GM12878 (cell line): ENCODE data around the gene GNB5. TPM values are rescaled to one million over a fixed set of nuclear protein-coding genes. Genes with fewer than 3 reads are reported as not detected.

Experiments
- ATAC-seq: fragments of 200-7000 bp; cut with Tn5 transposase; 3 replicates; pipeline ENCODE4 v1.9.1; 2020; ENCODE audit warnings: mild to moderate bottlenecking, moderate library complexity
- BruUV-seq: library from RNA; stranded (reverse); fragments of 400-500 nt; replicated peaks from 2 replicates; lab custom pipeline; 2021; lab: Mats Ljungman, UMichigan
- CTCF ChIA-PET: fragments of 300-600 bp; sonication (Branson Sonifier 250); formaldehyde crosslinking; extraction: SDS; loops from one replicate; lab custom pipeline; 2021; ENCODE audit warnings: inconsistent platforms; lab: Yijun Ruan, JAX
- POLR2A ChIA-PET: fragments of 350-600 bp; formaldehyde crosslinking; extraction: SDS; loops from one replicate; lab custom pipeline; 2021; ENCODE audit warnings: inconsistent platforms; lab: Charles Lee
- RAD21 ChIA-PET: fragments of 300-600 bp; sonication (Branson Sonifier 250); formaldehyde crosslinking; loops from one replicate; lab custom pipeline; 2023; ENCODE audit warnings: antibody characterized with exemption; ENCODE audit not compliant: unreplicated experiment; lab: Charles Lee
- SMC1A ChIA-PET: fragments of 300-600 bp; sonication (Branson Sonifier 250); formaldehyde crosslinking; loops from one replicate; lab custom pipeline; 2023; ENCODE audit not compliant: unreplicated experiment, uncharacterized antibody; lab: Charles Lee
- DNase-seq: peaks from one replicate; pipeline ENCODE4 v3.0.0-alpha.2; 2011; ENCODE audit warnings: low read depth, low spot score
- FAIRE-seq: peaks from 3 replicates; lab custom pipeline; 2011; peaks lifted over from hg19 to GRCh38; lab: Jason Lieb, UNC
- H2AFZ ChIP-seq: 2 replicates; pipeline ENCODE4 v1.6.0; 2011; ENCODE audit warnings: low read depth, low read length, control low read depth; ENCODE audit not compliant: control insufficient read depth
- H3K27ac ChIP-seq: 2 replicates; pipeline ENCODE4 v1.5.1; 2011; ENCODE audit warnings: control low read depth; ENCODE audit not compliant: control insufficient read depth, insufficient read depth
- H3K27me3 ChIP-seq, 2 experiments: replicated peaks in 1 of 2; 2 replicates each; pipeline versions ENCODE4 v1.6.0 to v1.6.1; 2011; ENCODE audit warnings: low read length in 1 of 2; ENCODE audit not compliant: control insufficient read depth in 2 of 2, insufficient read depth in 2 of 2
- H3K36me3 ChIP-seq, 2 experiments: 2 replicates each; pipeline ENCODE4 v1.5.1; 2011; ENCODE audit warnings: low read length in 1 of 2; ENCODE audit not compliant: control insufficient read depth in 2 of 2, insufficient read depth in 2 of 2
- H3K4me1 ChIP-seq: 2 replicates; pipeline ENCODE4 v1.6.1; 2011; ENCODE audit warnings: mild to moderate bottlenecking, low read length, moderate library complexity, mixed read lengths; ENCODE audit not compliant: control insufficient read depth, insufficient read depth
- H3K4me2 ChIP-seq: 2 replicates; pipeline ENCODE4 v1.6.0; 2011; ENCODE audit warnings: control low read depth; ENCODE audit not compliant: control insufficient read depth, insufficient read depth
- H3K4me3 ChIP-seq: fragments of 200-600 bp; sonication (generic); 2 replicates; pipeline ENCODE4 v1.5.1; 2016
- H3K79me2 ChIP-seq: 2 replicates; pipeline ENCODE4 v1.6.0; 2011; ENCODE audit warnings: low read length; ENCODE audit not compliant: control insufficient read depth, insufficient read depth
- H3K9ac ChIP-seq: 2 replicates; pipeline ENCODE4 v1.8.0; 2011; ENCODE audit warnings: low read length, control low read depth, mixed read lengths; ENCODE audit not compliant: control insufficient read depth, insufficient read depth
- H3K9me3 ChIP-seq: replicated peaks from 3 replicates; pipeline ENCODE4 v1.5.1; 2011; ENCODE audit warnings: mild to moderate bottlenecking, low read length; ENCODE audit not compliant: control insufficient read depth, insufficient read depth
- H4K20me1 ChIP-seq: 2 replicates; pipeline ENCODE4 v1.6.0; 2011; ENCODE audit not compliant: control insufficient read depth, insufficient read depth
- CUX1 ChIP-seq: IDR thresholded peaks from 2 replicates; pipeline ENCODE4 v1.6.1; 2012; ENCODE audit warnings: improper control_type of control experiment, low read depth, low read length; ENCODE audit not compliant: insufficient replicate concordance
- IKZF1 ChIP-seq: fragments of 450-650 bp; conservative IDR thresholded peaks from 2 replicates; pipeline ENCODE4 v1.6.1; 2017; ENCODE audit warnings: antibody characterized with exemption, mild to moderate bottlenecking
- RBBP5 ChIP-seq: fragments of 200-600 bp; sonication (generic); conservative IDR thresholded peaks from 2 replicates; pipeline ENCODE4 v1.6.1; 2016
- RCOR1 ChIP-seq: conservative IDR thresholded peaks from 2 replicates; pipeline ENCODE4 v1.6.1; 2012; ENCODE audit warnings: low read depth, low read length, improper control_type of control experiment
- STAT1 ChIP-seq: fragments of 450-650 bp; conservative IDR thresholded peaks from 2 replicates; pipeline ENCODE4 v1.6.1; 2014; ENCODE audit warnings: antibody characterized with exemption, mild to moderate bottlenecking
- ZNF622 ChIP-seq: fragments of 450-650 bp; IDR thresholded peaks from 2 replicates; pipeline ENCODE4 v1.6.1; 2017; ENCODE audit warnings: mild to moderate bottlenecking, inconsistent platforms
- WGBS: methylation state at CpG from one replicate; pipeline ENCODE4 v1.1.6; 2016; ENCODE audit warnings: low lambda C conversion rate; ENCODE audit not compliant: insufficient replicate concordance, insufficient coverage; ENCODE audit errors: missing lambda C conversion rate; 5-methylcytosine and 5-hydroxymethylcytosine counted together
- in situ Hi-C: fragments of 300-500 bp; cut with MboI; formaldehyde crosslinking; loops from 9 replicates; pipeline ENCODE4 v1.14.3; 2018; ENCODE audit warnings: mixed read lengths
- intact Hi-C: fragments of 100-400 bp; cut with micrococcal nuclease; formaldehyde crosslinking; loops from one replicate; pipeline ENCODE4 v1.14.2; 2022; ENCODE audit not compliant: unreplicated experiment
- polyA plus RNA-seq, 11 experiments: library from polyadenylated mRNA; depleted of rRNA in 4 of 11; unstranded in 6 of 11; stranded (reverse) in 5 of 11; fragments of >200 nt; fragmentation: Nextera tagmentation in 4 of 11; fragmentation: Illumina TruSeq in 1 of 11; extraction: Ambion mirVana in 4 of 11; extraction: Trizol in 1 of 11; gene quantifications; 1 replicate in 1 of 11; 2 replicates in 10 of 11; pipeline versions ENCODE4 v1.2.1 to v1.2.3, GENCODE V29; 2011 to 2016; ENCODE audit warnings: inconsistent platforms in 2 of 11, missing spikeins in 2 of 11, low read depth in 1 of 11
- total RNA-seq, 4 experiments: library from RNA; depleted of rRNA in 3 of 4; stranded (reverse); fragments of >200 nt in 3 of 4; fragmentation: Illumina TruSeq in 1 of 4; extraction: Trizol in 1 of 4; gene quantifications; 2 replicates each; pipeline versions ENCODE4 v1.2.1 to v1.2.3, GENCODE V29; 2013 to 2021

The GNB5 gene
- total and polyA plus RNA-seq, 10 of the 15 experiments (the other 5 are each of a cell fraction or from before 2014, with no cell fraction given), result 2.4 to 25.9 (median 15.2) TPM

- Histone ChIP-seq H3K9me3 (no peaks in the 10 kb centered on the region), H2AFZ (no peak overlapping the region), H3K79me2 (no peaks in the 10 kb centered on the region), H3K36me3 (peaks cover 0 to 7% of the 10 kb centered on the region in 2 experiments; a peak in 2 of 4 replicates), H3K27ac (no peak overlapping the region), H3K4me1 (no peaks in the 10 kb centered on the region; the same call in 1 of the 2 replicates), H3K4me2 (no peak overlapping the region), H3K9ac (no peak overlapping the region), H4K20me1 (no peaks in the 10 kb centered on the region), H3K4me3 (no peak overlapping the region), H3K27me3 (no peaks in the 10 kb centered on the region)
- TF ChIP-seq STAT1 (no peak), CUX1 (no peak), RCOR1 (no peak), ZNF622 (no peak), IKZF1 (no peak), RBBP5 (no peak)
- no TSS peak for BruUV-seq
- ATAC-seq (no peak), DNase-seq (no peak), FAIRE-seq (peak; percentile 13)
- RAD21 ChIA-PET, result interaction anchor here (0.5 to 1.2 kb wide), 3 partner anchors 17 to 76 kb away, joined by 3 to 4 read pairs (median 3); no protein-coding TSS in a partner anchor
- intact Hi-C loops (no loop called here), in situ Hi-C loops (no loop called here)
- 95% methylated on average over 12 of the region's 12 CpGs for WGBS
- POLR2A ChIA-PET, result interaction anchor here (1.0 kb wide), 1 partner anchor 173 kb away, joined by 4 read pairs; no protein-coding TSS in a partner anchor
- SMC1A ChIA-PET, result interaction anchor here (1.1 to 2.2 kb wide), 4 partner anchors 11 to 71 kb away, joined by 3 to 6 read pairs (median 3); no protein-coding TSS in a partner anchor
- CTCF ChIA-PET, result interaction anchor here (0.6 to 2.5 kb wide), 8 partner anchors 10 to 265 kb away, joined by 3 to 9 read pairs (median 4); no protein-coding TSS in a partner anchor
These were observed 37.0 kb downstream of the GNB5 start for GRCh38 chr15:52153900-52154895.
